ENCODE measurements around the gene HP.

Gene HP

GRCh38 chr16:72084445-72084844 lies 30.1 kb downstream of the HP start:
- no peak overlapping the region for H3K4me2 ChIP-seq (ENCODE audit: low read length)
- H2BK120ac ChIP-seq (ENCODE audit: insufficient read depth, low read length, poor library complexity) = no peak overlapping the region
- H4K12ac ChIP-seq (ENCODE audit: low read depth, low read length) = no peak overlapping the region
- H3K4me3 ChIP-seq (ENCODE audit: low read depth, low read length) = no peak overlapping the region
- H3K23ac ChIP-seq (ENCODE audit: low read length) = no peak overlapping the region
- H3K9ac ChIP-seq (ENCODE audit: low read length) = no peak overlapping the region
- H3K79me1 ChIP-seq (ENCODE audit: low read length) = no peaks in the 10 kb centered on the region
- no CpG with 5 or more reads among the region's 10 CpGs for WGBS (ENCODE audit: extremely low coverage, insufficient coverage, insufficient read length)
- no peak overlapping the region for H2AK5ac ChIP-seq (ENCODE audit: low read length)
- DNase-seq = no peak
- no peak overlapping the region for H2AFZ ChIP-seq (ENCODE audit: insufficient read depth, low read length, poor library complexity)
- H3K4me1 ChIP-seq (ENCODE audit: control insufficient read depth in 1 of 2, insufficient read depth in 2 of 2, low read length in 2 of 2) = no peaks in the 10 kb centered on the region
- H3K79me2 ChIP-seq (ENCODE audit: control insufficient read depth, insufficient read depth, low read length, poor library complexity) = no peaks in the 10 kb centered on the region
- H3K14ac ChIP-seq (ENCODE audit: low read length) = no peak overlapping the region
- H3K27ac ChIP-seq (ENCODE audit: low read depth, low read length) = no peak overlapping the region
- H3K9me3 ChIP-seq (ENCODE audit: insufficient read depth, low read depth, low read length) = peaks cover 11% of the 10 kb centered on the region
- no peak overlapping the region for H4K8ac ChIP-seq (ENCODE audit: low read depth, low read length)
- H3K27me3 ChIP-seq (ENCODE audit: insufficient read depth, low read length) = no peaks in the 10 kb centered on the region
- H3K36me3 ChIP-seq (ENCODE audit: control insufficient read depth in 1 of 2, insufficient read depth in 2 of 2, low read length in 2 of 2) = peaks cover 16 to 25% of the 10 kb centered on the region in 2 experiments
- no peak overlapping the region for H3K4ac ChIP-seq (ENCODE audit: low read depth, low read length)
- no peak overlapping the region for H3K18ac ChIP-seq (ENCODE audit: low read length)
- H4K91ac ChIP-seq (ENCODE audit: low read depth, low read length) = no peak overlapping the region
- H2BK5ac ChIP-seq (ENCODE audit: low read depth, low read length, poor library complexity) = no peak overlapping the region
- H2BK12ac ChIP-seq (ENCODE audit: low read length) = no peak overlapping the region

- Histone ChIP-seq H3K27ac (ENCODE audit: low read depth, low read length) (no peak overlapping the region), H3K4me1 (ENCODE audit: control insufficient read depth in 1 of 2, insufficient read depth in 2 of 2, low read length in 2 of 2) (no peaks in the 10 kb centered on the region)
- WGBS (ENCODE audit: extremely low coverage, insufficient coverage, insufficient read length) = no CpG with 5 or more reads among the region's 2 CpGs
Measured at GRCh38 chr16:72085002-72085401, 30.7 kb downstream of the HP start.

GRCh38 chr16:72091217-72091616 lies 36.9 kb downstream of the HP start:
- H2AFZ ChIP-seq (ENCODE audit: insufficient read depth, low read length, poor library complexity) = no peak overlapping the region
- H3K27ac ChIP-seq (ENCODE audit: low read depth, low read length) = no peak overlapping the region
- H3K9ac ChIP-seq (ENCODE audit: low read length) = no peak overlapping the region
- peaks cover 13 to 22% of the 10 kb centered on the region in 2 experiments for H3K36me3 ChIP-seq (ENCODE audit: control insufficient read depth in 1 of 2, insufficient read depth in 2 of 2, low read length in 2 of 2)
- peaks cover 8% of the 10 kb centered on the region for H3K79me2 ChIP-seq (ENCODE audit: control insufficient read depth, insufficient read depth, low read length, poor library complexity)
- no peaks in the 10 kb centered on the region for H3K9me3 ChIP-seq (ENCODE audit: insufficient read depth, low read depth, low read length)
- H4K91ac ChIP-seq (ENCODE audit: low read depth, low read length) = no peak overlapping the region
- H3K18ac ChIP-seq (ENCODE audit: low read length) = no peak overlapping the region
- H3K79me1 ChIP-seq (ENCODE audit: low read length) = peaks cover 7% of the 10 kb centered on the region
- no peak for DNase-seq
- H3K4me1 ChIP-seq (ENCODE audit: control insufficient read depth in 1 of 2, insufficient read depth in 2 of 2, low read length in 2 of 2) = peaks cover 0 to 3% of the 10 kb centered on the region in 2 experiments
- no peak overlapping the region for H3K23ac ChIP-seq (ENCODE audit: low read length)
- no peak overlapping the region for H2BK12ac ChIP-seq (ENCODE audit: low read length)
- H3K27me3 ChIP-seq (ENCODE audit: insufficient read depth, low read length) = no peaks in the 10 kb centered on the region
- no peak overlapping the region for H2AK5ac ChIP-seq (ENCODE audit: low read length)
- H4K12ac ChIP-seq (ENCODE audit: low read depth, low read length) = no peak overlapping the region
- no peak overlapping the region for H3K4me2 ChIP-seq (ENCODE audit: low read length)
- H3K14ac ChIP-seq (ENCODE audit: low read length) = no peak overlapping the region
- WGBS (ENCODE audit: extremely low coverage, insufficient coverage, insufficient read length) = no CpG with 5 or more reads among the region's 3 CpGs
- no peak overlapping the region for H2BK5ac ChIP-seq (ENCODE audit: low read depth, low read length, poor library complexity)
- no peak overlapping the region for H3K4ac ChIP-seq (ENCODE audit: low read depth, low read length)
- no peak overlapping the region for H2BK120ac ChIP-seq (ENCODE audit: insufficient read depth, low read length, poor library complexity)
- no peak overlapping the region for H3K4me3 ChIP-seq (ENCODE audit: low read depth, low read length)
- H4K8ac ChIP-seq (ENCODE audit: low read depth, low read length) = no peak overlapping the region

More at GRCh38 chr16:72085002-72085401, 30.7 kb downstream of the HP start:
- no peak overlapping the region for H3K4me2 ChIP-seq (ENCODE audit: low read length)
- no peak overlapping the region for H2BK12ac ChIP-seq (ENCODE audit: low read length)
- H3K14ac ChIP-seq (ENCODE audit: low read length) = no peak overlapping the region
- no peak for DNase-seq
- no peaks in the 10 kb centered on the region for H3K79me2 ChIP-seq (ENCODE audit: control insufficient read depth, insufficient read depth, low read length, poor library complexity)
- H3K4me3 ChIP-seq (ENCODE audit: low read depth, low read length) = no peak overlapping the region
- no peak overlapping the region for H3K23ac ChIP-seq (ENCODE audit: low read length)
- H3K27me3 ChIP-seq (ENCODE audit: insufficient read depth, low read length) = no peaks in the 10 kb centered on the region
- no peak overlapping the region for H2AK5ac ChIP-seq (ENCODE audit: low read length)
- no peak overlapping the region for H4K8ac ChIP-seq (ENCODE audit: low read depth, low read length)
- no peak overlapping the region for H4K12ac ChIP-seq (ENCODE audit: low read depth, low read length)
- H4K91ac ChIP-seq (ENCODE audit: low read depth, low read length) = no peak overlapping the region
- H2BK5ac ChIP-seq (ENCODE audit: low read depth, low read length, poor library complexity) = no peak overlapping the region
- peaks cover 11% of the 10 kb centered on the region for H3K9me3 ChIP-seq (ENCODE audit: insufficient read depth, low read depth, low read length)
- H3K4ac ChIP-seq (ENCODE audit: low read depth, low read length) = no peak overlapping the region
- peaks cover 20 to 29% of the 10 kb centered on the region in 2 experiments for H3K36me3 ChIP-seq (ENCODE audit: control insufficient read depth in 1 of 2, insufficient read depth in 2 of 2, low read length in 2 of 2)
- H3K9ac ChIP-seq (ENCODE audit: low read length) = no peak overlapping the region
- H2AFZ ChIP-seq (ENCODE audit: insufficient read depth, low read length, poor library complexity) = no peak overlapping the region
- H3K18ac ChIP-seq (ENCODE audit: low read length) = no peak overlapping the region
- H2BK120ac ChIP-seq (ENCODE audit: insufficient read depth, low read length, poor library complexity) = no peak overlapping the region
- H3K79me1 ChIP-seq (ENCODE audit: low read length) = no peaks in the 10 kb centered on the region

DNA sequence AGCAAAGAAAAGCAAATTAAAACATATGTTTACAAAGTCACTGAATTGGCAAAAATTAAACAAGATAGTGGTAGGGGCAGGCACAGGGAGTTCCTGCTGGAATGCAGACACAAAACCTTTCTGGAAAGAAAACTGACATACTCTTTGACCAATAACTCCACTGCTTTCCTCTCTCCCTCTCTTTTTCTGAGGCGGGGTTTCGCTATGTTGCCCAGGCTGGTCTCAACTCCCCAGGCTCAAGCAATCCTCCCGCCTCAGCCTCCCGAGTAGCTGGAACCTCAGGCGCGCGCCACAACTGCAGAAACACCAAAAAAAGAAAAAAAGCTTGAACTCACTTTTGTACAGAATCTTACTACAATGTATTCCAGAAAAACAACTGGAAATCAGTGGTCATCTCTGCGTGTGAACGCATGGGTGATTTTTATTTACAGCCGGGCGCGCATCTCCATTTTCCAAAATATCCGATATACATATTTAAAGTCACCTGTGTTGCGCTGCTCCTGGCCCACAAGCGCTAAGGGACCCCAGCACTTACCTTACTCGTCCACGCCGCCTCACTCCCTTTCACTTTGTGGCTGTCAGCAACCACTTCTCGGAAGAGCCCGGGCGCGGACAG lies 38.6 kb downstream of the HP start:
- no peaks in the 10 kb centered on the region for H3K27me3 ChIP-seq (ENCODE audit: insufficient read depth, low read length)
- H2BK5ac ChIP-seq (ENCODE audit: low read depth, low read length, poor library complexity) = no peak overlapping the region
- H3K14ac ChIP-seq (ENCODE audit: low read length) = peak overlapping the region; percentile 11
- no CpG with 5 or more reads among the region's 22 CpGs for WGBS (ENCODE audit: extremely low coverage, insufficient coverage, insufficient read length)
- H2BK12ac ChIP-seq (ENCODE audit: low read length) = no peak overlapping the region
- peak overlapping the region; percentile 81 for H3K9ac ChIP-seq (ENCODE audit: low read length)
- peak overlapping the region; percentile 61 for H4K8ac ChIP-seq (ENCODE audit: low read depth, low read length)
- H2AFZ ChIP-seq (ENCODE audit: insufficient read depth, low read length, poor library complexity) = peak overlapping the region; percentile 47
- H3K23ac ChIP-seq (ENCODE audit: low read length) = no peak overlapping the region
- H3K36me3 ChIP-seq (ENCODE audit: control insufficient read depth in 1 of 2, insufficient read depth in 2 of 2, low read length in 2 of 2) = peaks cover 18 to 28% of the 10 kb centered on the region in 2 experiments
- peak in 1 of 2 donors; percentile 57 for DNase-seq
- H3K4me3 ChIP-seq (ENCODE audit: low read depth, low read length) = peak overlapping the region; percentile 86
- peak overlapping the region; percentile 70 for H3K4me2 ChIP-seq (ENCODE audit: low read length)
- peaks cover 0 to 3% of the 10 kb centered on the region in 2 experiments for H3K4me1 ChIP-seq (ENCODE audit: control insufficient read depth in 1 of 2, insufficient read depth in 2 of 2, low read length in 2 of 2)
- peak overlapping the region; percentile 25 for H3K4ac ChIP-seq (ENCODE audit: low read depth, low read length)
- H3K9me3 ChIP-seq (ENCODE audit: insufficient read depth, low read depth, low read length) = no peaks in the 10 kb centered on the region
- H4K12ac ChIP-seq (ENCODE audit: low read depth, low read length) = peak overlapping the region; percentile 9
- H3K18ac ChIP-seq (ENCODE audit: low read length) = peak overlapping the region; percentile 4
- peaks cover 7% of the 10 kb centered on the region for H3K79me1 ChIP-seq (ENCODE audit: low read length)
- peak overlapping the region; percentile 20 for H4K91ac ChIP-seq (ENCODE audit: low read depth, low read length)
- H2AK5ac ChIP-seq (ENCODE audit: low read length) = no peak overlapping the region
- peaks cover 8% of the 10 kb centered on the region for H3K79me2 ChIP-seq (ENCODE audit: control insufficient read depth, insufficient read depth, low read length, poor library complexity)
- peak overlapping the region; percentile 2 for H3K27ac ChIP-seq (ENCODE audit: low read depth, low read length)
- H2BK120ac ChIP-seq (ENCODE audit: insufficient read depth, low read length, poor library complexity) = no peak overlapping the region

Measured in trophoblast cell (in vitro differentiated cells and primary cell).